AG09309 (cell line): ENCODE results near the gene TRIM66.
A peak's percentile ranks its signal among the peaks of the same experiment; 100 is the strongest.

ENCODE experiments used
- DNase-seq: peaks from one replicate; pipeline ENCODE4 v3.0.0-alpha.2; 2010; ENCODE audit warnings: low read depth
- H3K4me3 ChIP-seq: 2 replicates; pipeline ENCODE4 v1.5.1; 2011; ENCODE audit warnings: mild to moderate bottlenecking, low read depth, low read length, moderate library complexity; ENCODE audit not compliant: control insufficient read depth
- TF ChIP-seq, protein P1 (sequence below): IDR thresholded peaks from 2 replicates; pipeline ENCODE4 v1.5.1; 2011; ENCODE audit warnings: mild to moderate bottlenecking, low read depth, low read length, inconsistent platforms; ENCODE audit not compliant: insufficient read depth, control insufficient read depth; ENCODE audit errors: missing control alignments

The TRIM66 gene

DNA sequence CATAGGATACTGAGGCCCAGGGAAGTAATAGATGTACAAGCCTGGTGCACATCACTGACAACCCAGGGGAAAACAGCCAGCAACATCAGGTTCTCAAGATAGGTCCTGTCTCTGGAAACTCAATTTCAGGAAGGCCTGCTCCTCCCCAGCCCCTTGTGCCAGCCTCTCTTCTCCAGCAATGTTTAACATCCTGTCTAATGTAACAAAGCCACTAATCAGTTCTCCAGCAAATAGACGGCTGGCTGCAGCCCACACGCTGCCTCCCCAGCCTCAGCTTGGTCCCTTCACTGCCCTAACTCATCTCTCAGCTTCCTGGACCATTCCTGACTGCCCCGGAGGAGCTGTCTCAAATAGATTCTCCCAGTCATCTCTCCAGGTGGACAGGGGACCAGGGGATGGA is 37.9 kb upstream of the TRIM66 start:
- no peak for DNase-seq
- H3K4me3 ChIP-seq = no peak overlapping the region
- TF ChIP-seq, protein P1, sequence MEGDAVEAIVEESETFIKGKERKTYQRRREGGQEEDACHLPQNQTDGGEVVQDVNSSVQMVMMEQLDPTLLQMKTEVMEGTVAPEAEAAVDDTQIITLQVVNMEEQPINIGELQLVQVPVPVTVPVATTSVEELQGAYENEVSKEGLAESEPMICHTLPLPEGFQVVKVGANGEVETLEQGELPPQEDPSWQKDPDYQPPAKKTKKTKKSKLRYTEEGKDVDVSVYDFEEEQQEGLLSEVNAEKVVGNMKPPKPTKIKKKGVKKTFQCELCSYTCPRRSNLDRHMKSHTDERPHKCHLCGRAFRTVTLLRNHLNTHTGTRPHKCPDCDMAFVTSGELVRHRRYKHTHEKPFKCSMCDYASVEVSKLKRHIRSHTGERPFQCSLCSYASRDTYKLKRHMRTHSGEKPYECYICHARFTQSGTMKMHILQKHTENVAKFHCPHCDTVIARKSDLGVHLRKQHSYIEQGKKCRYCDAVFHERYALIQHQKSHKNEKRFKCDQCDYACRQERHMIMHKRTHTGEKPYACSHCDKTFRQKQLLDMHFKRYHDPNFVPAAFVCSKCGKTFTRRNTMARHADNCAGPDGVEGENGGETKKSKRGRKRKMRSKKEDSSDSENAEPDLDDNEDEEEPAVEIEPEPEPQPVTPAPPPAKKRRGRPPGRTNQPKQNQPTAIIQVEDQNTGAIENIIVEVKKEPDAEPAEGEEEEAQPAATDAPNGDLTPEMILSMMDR = no peak

DNA sequence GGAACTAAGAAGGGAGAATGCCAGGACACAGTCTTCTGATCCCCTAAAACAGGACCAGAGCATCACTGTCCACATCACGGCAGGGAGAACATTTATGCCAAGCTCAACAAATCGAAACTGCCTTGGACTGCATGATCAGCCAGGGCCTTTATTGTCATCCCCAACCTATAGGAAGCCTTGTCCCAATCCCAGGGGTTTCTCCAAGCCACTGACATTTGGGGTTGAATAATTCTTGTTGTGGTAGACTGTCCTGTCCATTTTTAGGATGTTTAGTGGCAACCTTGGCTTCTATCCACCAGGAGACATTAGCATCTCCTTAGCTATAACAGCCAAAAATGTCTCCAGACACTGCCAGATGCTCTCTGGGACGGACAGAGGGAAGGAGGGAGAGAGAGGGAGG is 37.3 kb upstream of the TRIM66 start:
- no peak overlapping the region for H3K4me3 ChIP-seq
- DNase-seq = no peak
- TF ChIP-seq, protein P1 = no peak

- TF ChIP-seq, protein P1 = no peak
- no peak overlapping the region for H3K4me3 ChIP-seq
- DNase-seq = peak; percentile 91
These were observed 36.8 kb upstream of the TRIM66 start for GRCh38 chr11:8719211-8719649.

- TF ChIP-seq, protein P1 = no peak
- no peak overlapping the region for H3K4me3 ChIP-seq
- peak; percentile 78 for DNase-seq
These were observed 35.6 kb upstream of the TRIM66 start for GRCh38 chr11:8717876-8718753.

DNA sequence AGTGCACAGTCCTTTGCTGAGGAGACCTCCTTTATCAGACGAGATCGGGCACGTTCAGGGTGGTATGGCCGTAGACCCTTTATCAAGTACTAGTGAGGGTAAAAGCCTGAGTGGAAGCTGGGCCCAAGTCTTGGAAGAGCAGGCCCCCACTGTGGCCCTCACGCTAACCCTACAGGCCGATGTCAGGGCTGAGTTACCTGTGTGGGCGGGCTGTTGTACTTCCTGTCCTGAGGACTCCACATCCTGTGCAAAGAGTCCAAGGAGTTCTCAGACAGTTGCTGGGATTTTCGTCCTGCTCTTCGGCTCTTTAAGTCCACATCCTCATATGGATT is 35.0 kb upstream of the TRIM66 start:
- no peak overlapping the region for H3K4me3 ChIP-seq
- TF ChIP-seq, protein P1 = no peak
- DNase-seq = no peak

DNA sequence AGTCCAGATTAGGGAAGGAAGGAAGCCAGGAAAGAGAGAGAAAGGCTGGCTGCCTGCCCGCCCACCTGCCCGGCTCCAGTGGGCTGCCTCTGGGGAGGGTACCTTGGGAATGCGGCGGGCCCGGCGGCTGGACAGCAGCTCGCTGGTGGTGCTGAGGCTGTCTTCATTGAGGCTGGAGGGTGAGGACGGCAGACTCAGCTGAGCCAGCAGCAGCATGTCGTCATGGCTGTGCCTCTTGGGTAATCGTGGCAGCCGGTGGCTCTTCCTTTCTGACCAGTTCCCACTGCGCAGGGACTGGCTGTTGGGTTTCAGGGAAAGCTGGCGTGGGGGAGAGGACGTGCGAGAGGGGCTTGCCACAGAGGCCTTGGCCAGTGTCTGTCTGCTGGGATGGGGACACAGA is 33.0 kb upstream of the TRIM66 start:
- DNase-seq = no peak
- H3K4me3 ChIP-seq = no peak overlapping the region
- TF ChIP-seq, protein P1 = no peak

- TF ChIP-seq, protein P1 = no peak
- DNase-seq = no peak
- H3K4me3 ChIP-seq = no peak overlapping the region
These were observed 32.3 kb upstream of the TRIM66 start for GRCh38 chr11:8714622-8715225.
